ENCODE results near the gene TMEM190. TPM values are rescaled to one million over a fixed set of nuclear protein-coding genes. Genes with fewer than 3 reads are reported as not detected.

The TMEM190 gene
- total and polyA plus RNA-seq, 2 donors (not counting 1 experiment from before 2014, with no cell fraction given) = not detected

DNA sequence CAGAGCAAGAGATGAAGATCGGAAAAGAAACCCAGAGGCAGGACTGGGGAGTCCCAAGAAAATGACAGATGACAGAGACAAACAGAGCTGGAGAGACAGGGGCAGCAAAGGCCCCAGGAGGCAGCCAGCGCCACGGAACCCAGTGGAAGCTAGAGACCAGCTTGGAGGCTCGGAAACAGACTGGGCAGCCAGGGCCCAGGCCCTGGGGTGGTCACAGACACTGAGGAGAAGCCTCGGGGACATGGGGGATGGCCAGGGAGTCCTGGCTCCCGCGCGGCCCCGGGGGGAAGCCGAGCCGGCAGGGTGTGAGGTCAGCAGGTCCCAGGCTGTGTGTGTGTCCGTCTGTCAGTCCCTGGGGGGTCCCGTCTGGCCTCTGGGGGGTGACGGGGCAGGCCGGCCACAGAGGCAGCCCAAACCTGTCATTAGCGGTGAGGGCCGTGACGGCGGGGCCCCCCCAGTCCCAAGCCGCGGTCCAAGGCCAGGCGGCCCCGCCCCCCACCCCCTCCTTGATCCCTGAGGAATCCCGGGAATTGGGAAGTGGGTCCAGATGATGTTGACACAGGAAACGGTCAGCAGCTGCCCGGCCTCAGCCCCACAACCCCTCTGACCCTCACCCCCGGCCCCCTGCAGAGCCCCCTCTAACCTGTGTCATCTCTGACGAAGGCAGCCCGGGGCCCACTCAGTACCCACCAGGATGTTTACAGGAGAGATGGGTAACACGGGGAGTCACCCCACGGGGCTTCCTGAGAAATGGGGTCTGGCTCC, 2.5 kb upstream of the TMEM190 start:
- Histone ChIP-seq H3K79me2 (ENCODE audit: control insufficient read depth, insufficient read depth, low read length) (no peaks in the 10 kb centered on the region), H3K36me3 (replicated peaks in 1 of 2; ENCODE audit: control extremely low read depth in 1 of 2, control insufficient read depth in 1 of 2, extremely low read depth in 1 of 2, insufficient read depth in 2 of 2, low read length in 1 of 2) (no peaks in the 10 kb centered on the region), H3K27ac (ENCODE audit: low read length in 2 of 2) (no peak overlapping the region), H3K4me3 (ENCODE audit: control extremely low read depth in 1 of 5, extremely low read depth in 1 of 5, insufficient read depth in 1 of 5, low read depth in 2 of 5, low read length in 4 of 5) (no peak overlapping the region), H3K4me1 (ENCODE audit: control insufficient read depth in 2 of 2, insufficient read depth in 2 of 2, low read length in 2 of 2) (peaks cover 9 to 10% of the 10 kb centered on the region in 2 donors), H4K20me1 (ENCODE audit: control insufficient read depth, insufficient read depth, low read length, poor library complexity, severe bottlenecking) (no peaks in the 10 kb centered on the region), H3K9me3 (ENCODE audit: control extremely low read depth in 1 of 3, control insufficient read depth in 2 of 3, insufficient read depth in 1 of 3, low read length in 2 of 3) (peaks cover 0 to 16% (median 0%) of the 10 kb centered on the region in 3 donors), H2AFZ (ENCODE audit: insufficient read depth, low read depth, low read length, poor library complexity, severe bottlenecking) (no peak overlapping the region), H3K9ac (ENCODE audit: low read length) (no peak overlapping the region), H3K27me3 (replicated peaks in 1 of 4; ENCODE audit: control extremely low read depth in 1 of 4, control insufficient read depth in 3 of 4, insufficient read depth in 4 of 4, low read length in 3 of 4) (peaks cover 0 to 65% (median 27%) of the 10 kb centered on the region in 4 experiments), H3K4me2 (replicated peaks; ENCODE audit: low read depth, low read length, poor library complexity, severe bottlenecking) (no peak overlapping the region)
- H3K4me1 Mint-ChIP-seq = peaks cover 9% of the 10 kb centered on the region
- ChIA-PET POLR2A (interaction anchor here (0.6 to 0.7 kb wide), 2 partner anchors 91 to 499 kb away, joined by 3 to 4 read pairs; partner anchors contain the start of gene BRSK1), CTCF (interaction anchor here (0.9 kb wide), 1 partner anchor 10 kb away, joined by 3 read pairs; no protein-coding TSS in a partner anchor)
- 38% methylated on average over 26 of the region's 31 CpGs for WGBS (ENCODE audit: insufficient coverage)
- ATAC-seq (ENCODE audit: low read depth) (no peak), DNase-seq (no peak)
- TF ChIP-seq, protein P1, sequence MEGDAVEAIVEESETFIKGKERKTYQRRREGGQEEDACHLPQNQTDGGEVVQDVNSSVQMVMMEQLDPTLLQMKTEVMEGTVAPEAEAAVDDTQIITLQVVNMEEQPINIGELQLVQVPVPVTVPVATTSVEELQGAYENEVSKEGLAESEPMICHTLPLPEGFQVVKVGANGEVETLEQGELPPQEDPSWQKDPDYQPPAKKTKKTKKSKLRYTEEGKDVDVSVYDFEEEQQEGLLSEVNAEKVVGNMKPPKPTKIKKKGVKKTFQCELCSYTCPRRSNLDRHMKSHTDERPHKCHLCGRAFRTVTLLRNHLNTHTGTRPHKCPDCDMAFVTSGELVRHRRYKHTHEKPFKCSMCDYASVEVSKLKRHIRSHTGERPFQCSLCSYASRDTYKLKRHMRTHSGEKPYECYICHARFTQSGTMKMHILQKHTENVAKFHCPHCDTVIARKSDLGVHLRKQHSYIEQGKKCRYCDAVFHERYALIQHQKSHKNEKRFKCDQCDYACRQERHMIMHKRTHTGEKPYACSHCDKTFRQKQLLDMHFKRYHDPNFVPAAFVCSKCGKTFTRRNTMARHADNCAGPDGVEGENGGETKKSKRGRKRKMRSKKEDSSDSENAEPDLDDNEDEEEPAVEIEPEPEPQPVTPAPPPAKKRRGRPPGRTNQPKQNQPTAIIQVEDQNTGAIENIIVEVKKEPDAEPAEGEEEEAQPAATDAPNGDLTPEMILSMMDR (IDR thresholded peaks at IDR 0.05) = no peak
- TF ChIP-seq EZH2 (IDR thresholded peaks at IDR 0.05; ENCODE audit: borderline replicate concordance, insufficient read depth, low read depth, low read length, poor library complexity, severe bottlenecking) = no peak
- intact Hi-C loops (cut with micrococcal nuclease) = no loop called here
- no peak overlapping the region for H3K27ac Mint-ChIP-seq
- no peaks in the 10 kb centered on the region for H3K9me3 Mint-ChIP-seq (ENCODE audit: insufficient read depth)
- H3K27me3 Mint-ChIP-seq = peaks cover 31% of the 10 kb centered on the region
- H3K4me3 Mint-ChIP-seq = no peak overlapping the region

Data from B cell (primary cell).